ENCODE data around the gene PDGFC. TPM values are rescaled to one million over a fixed set of nuclear protein-coding genes. Genes with fewer than 3 reads are reported as not detected.

The PDGFC gene
- total and polyA plus RNA-seq, 9 donors: 18.6 to 58.0 (median 36.2) TPM

GRCh38 chr4:156751486-156751885 lies 220.1 kb downstream of the PDGFC start:
- Histone ChIP-seq H3K36me3 (no peaks in the 10 kb centered on the region), H3K9me3 (no peaks in the 10 kb centered on the region), H3K27me3 (no peaks in the 10 kb centered on the region), H3K4me1 (ENCODE audit: insufficient read depth) (no peaks in the 10 kb centered on the region), H3K4me3 (no peak overlapping the region), H3K27ac (no peak overlapping the region)
- WGBS, 3 donors: 57 to 59% (median 58%) methylated on average over 1 of the region's 1 CpG
- no peak for DNase-seq
- TF ChIP-seq CTCF (IDR thresholded peaks at IDR 0.05) (no peak), EP300 (IDR thresholded peaks at IDR 0.05) (no peak), POLR2A (IDR thresholded peaks at IDR 0.05) (no peak)
- intact Hi-C loops (cut with DNase I): no loop called here

GRCh38 chr4:156749426-156750403 lies 221.9 kb downstream of the PDGFC start:
- Histone ChIP-seq H3K4me3 (no peak overlapping the region), H3K27me3 (no peaks in the 10 kb centered on the region), H3K27ac (no peak overlapping the region), H3K36me3 (no peaks in the 10 kb centered on the region), H3K4me1 (ENCODE audit: insufficient read depth) (no peaks in the 10 kb centered on the region), H3K9me3 (no peaks in the 10 kb centered on the region)
- intact Hi-C loops (cut with DNase I): no loop called here
- DNase-seq: no peak
- WGBS, 3 donors: 92 to 96% (median 96%) methylated on average over 5 of the region's 5 CpGs
- no peak for TF ChIP-seq CTCF (IDR thresholded peaks at IDR 0.05)
- TF ChIP-seq EP300 (IDR thresholded peaks at IDR 0.05): no peak
- no peak for TF ChIP-seq POLR2A (IDR thresholded peaks at IDR 0.05)

GRCh38 chr4:156746111-156746510 lies 225.5 kb downstream of the PDGFC start:
- Histone ChIP-seq H3K9me3 (no peaks in the 10 kb centered on the region), H3K4me1 (ENCODE audit: insufficient read depth) (no peaks in the 10 kb centered on the region), H3K36me3 (no peaks in the 10 kb centered on the region), H3K27me3 (no peaks in the 10 kb centered on the region), H3K27ac (no peak overlapping the region), H3K4me3 (no peak overlapping the region)
- 78 to 85% (median 85%) methylated on average over 6 of the region's 6 CpGs for WGBS, 3 donors
- intact Hi-C loops (cut with DNase I): no loop called here
- no peak for DNase-seq
- TF ChIP-seq CTCF (IDR thresholded peaks at IDR 0.05) (no peak), POLR2A (IDR thresholded peaks at IDR 0.05) (no peak), EP300 (IDR thresholded peaks at IDR 0.05) (no peak)

GRCh38 chr4:156738766-156739165 lies 232.8 kb downstream of the PDGFC start:
- 90 to 92% (median 91%) methylated on average over 2 of the region's 2 CpGs for WGBS, 3 donors
- intact Hi-C loops (cut with DNase I): no loop called here
- TF ChIP-seq EP300 (IDR thresholded peaks at IDR 0.05) (no peak), POLR2A (IDR thresholded peaks at IDR 0.05) (no peak), CTCF (IDR thresholded peaks at IDR 0.05) (no peak)

More at GRCh38 chr4:156738766-156739165, 232.8 kb downstream of the PDGFC start:
- no peaks in the 10 kb centered on the region for H3K9me3 ChIP-seq
- H3K4me3 ChIP-seq: no peak overlapping the region
- H3K27me3 ChIP-seq: no peaks in the 10 kb centered on the region
- no peak for DNase-seq
- H3K27ac ChIP-seq: no peak overlapping the region
- H3K36me3 ChIP-seq: no peaks in the 10 kb centered on the region
- H3K4me1 ChIP-seq (ENCODE audit: insufficient read depth): no peaks in the 10 kb centered on the region
